BJ (cell line): Measurements from ENCODE around the gene SERPINA1. TPM values are rescaled to one million over a fixed set of nuclear protein-coding genes. Genes with fewer than 3 reads are reported as not detected.

Source experiments
- CTCF ChIA-PET: fragments of 350-600 bp; formaldehyde crosslinking; extraction: SDS; loops from one replicate; lab custom pipeline; 2021; ENCODE audit warnings: antibody characterized with exemption, inconsistent platforms; lab: Yijun Ruan, JAX
- POLR2A ChIA-PET: fragments of 300-600 bp; sonication (Branson Sonifier 250); formaldehyde crosslinking; extraction: SDS; loops from one replicate; lab custom pipeline; 2021; ENCODE audit warnings: antibody characterized with exemption; lab: Charles Lee
- DNase-seq: peaks from one replicate; pipeline ENCODE4 v3.0.0-alpha.2; 2011; ENCODE audit warnings: low read depth
- H3K27me3 ChIP-seq: 2 replicates; pipeline ENCODE4 v1.6.0; 2011; ENCODE audit warnings: low read length; ENCODE audit not compliant: control insufficient read depth, insufficient read depth
- H3K36me3 ChIP-seq: 2 replicates; pipeline ENCODE4 v1.5.1; 2011; ENCODE audit warnings: low read length; ENCODE audit not compliant: control insufficient read depth, insufficient read depth
- H3K4me3 ChIP-seq: 2 replicates; pipeline ENCODE4 v1.5.1; 2011; ENCODE audit warnings: low read depth, mild to moderate bottlenecking, control low read depth, low read length
- CTCF ChIP-seq: IDR thresholded peaks from 2 replicates; pipeline ENCODE4 v1.5.1; 2011; ENCODE audit warnings: low read depth, mild to moderate bottlenecking, control low read depth, inconsistent platforms, low read length, moderate library complexity; ENCODE audit not compliant: insufficient read depth
- polyA plus RNA-seq: library from polyadenylated mRNA; depleted of rRNA; stranded (reverse); fragments of >200 nt; gene quantifications from 2 replicates; pipeline ENCODE4 v1.2.3, GENCODE V29; 2011

SERPINA1 gene
- polyA plus RNA-seq, 1 experiment = 0.40 TPM

DNA sequence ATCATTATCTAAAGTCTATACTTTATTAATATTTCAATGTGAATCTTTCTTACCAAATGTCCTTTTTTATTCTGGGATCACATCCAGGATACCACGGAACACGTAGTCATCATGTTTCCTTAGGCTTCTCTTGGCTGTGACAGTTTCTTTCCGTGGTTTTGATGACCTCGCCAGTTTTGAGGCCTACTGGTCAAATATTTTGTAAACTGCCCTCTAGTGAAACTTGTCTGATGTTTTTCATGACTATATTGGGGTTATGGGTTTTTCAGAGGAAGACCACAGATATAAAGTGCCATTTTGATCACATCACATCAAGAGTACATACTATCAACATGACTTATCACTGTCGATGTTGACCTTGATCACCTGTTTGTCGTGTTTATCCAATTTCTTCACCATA is 51.1 kb downstream of the SERPINA1 start:
- no peak overlapping the region for H3K4me3 ChIP-seq
- TF ChIP-seq CTCF = no peak
- ChIA-PET POLR2A (no interaction called here), CTCF (no interaction called here)
- H3K27me3 ChIP-seq = no peaks in the 10 kb centered on the region
- no peaks in the 10 kb centered on the region for H3K36me3 ChIP-seq
- DNase-seq = no peak

DNA sequence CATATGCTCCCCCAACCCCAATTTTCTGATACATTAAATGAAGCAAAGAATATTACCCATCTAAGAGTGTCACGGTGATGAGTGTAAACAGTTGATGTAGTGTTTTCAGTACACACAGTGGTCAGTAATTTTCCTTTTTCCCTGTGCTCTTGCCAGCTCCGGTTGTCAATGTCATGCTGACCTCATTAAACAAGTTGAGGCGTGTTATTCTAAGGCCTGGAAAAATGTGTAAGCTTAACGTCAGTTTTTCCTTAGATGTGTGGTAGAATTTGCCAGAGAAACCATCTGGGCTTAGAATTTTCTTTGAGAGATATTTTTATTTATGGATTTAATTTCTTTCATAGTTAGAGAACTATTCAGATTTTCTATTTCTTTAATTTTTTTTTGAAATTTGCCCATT is 53.5 kb downstream of the SERPINA1 start:
- ChIA-PET CTCF (interaction anchor here (0.5 to 1.2 kb wide), 3 partner anchors 10 to 158 kb away, joined by 3 to 5 read pairs (median 3); no protein-coding TSS in a partner anchor), POLR2A (no interaction called here)
- H3K4me3 ChIP-seq = no peak overlapping the region
- H3K36me3 ChIP-seq = no peaks in the 10 kb centered on the region
- no peaks in the 10 kb centered on the region for H3K27me3 ChIP-seq
- DNase-seq = no peak
- TF ChIP-seq CTCF = no peak

GRCh38 chr14:94332587-94332986 is 55.8 kb downstream of the SERPINA1 start:
- POLR2A ChIA-PET = no interaction called here
- no peak for TF ChIP-seq CTCF
- CTCF ChIA-PET = interaction anchor here (1.0 kb wide), 1 partner anchor 9 kb away, joined by 3 read pairs; the partner anchor contains the start of gene SERPINA6
- Histone ChIP-seq H3K4me3 (no peak overlapping the region), H3K27me3 (no peaks in the 10 kb centered on the region), H3K36me3 (no peaks in the 10 kb centered on the region)
- no peak for DNase-seq

- H3K4me3 ChIP-seq = no peak overlapping the region
- no peak for TF ChIP-seq CTCF
- POLR2A ChIA-PET = no interaction called here
- CTCF ChIA-PET = interaction anchor here (0.7 to 1.0 kb wide), 2 partner anchors 9 kb away, joined by 3 read pairs; partner anchors contain the start of gene SERPINA6
- H3K36me3 ChIP-seq = no peaks in the 10 kb centered on the region
- DNase-seq = no peak
- no peaks in the 10 kb centered on the region for H3K27me3 ChIP-seq
Observed at GRCh38 chr14:94332063-94332583, 56.3 kb downstream of the SERPINA1 start.

GRCh38 chr14:94331462-94331861 is 56.9 kb downstream of the SERPINA1 start:
- Histone ChIP-seq H3K4me3 (no peak overlapping the region), H3K27me3 (no peaks in the 10 kb centered on the region), H3K36me3 (no peaks in the 10 kb centered on the region)
- ChIA-PET CTCF (interaction anchor here (0.7 to 1.0 kb wide), 2 partner anchors 8 to 9 kb away, joined by 3 read pairs; partner anchors contain the start of gene SERPINA6), POLR2A (no interaction called here)
- TF ChIP-seq CTCF = no peak
- DNase-seq = no peak
